Measurements from ENCODE around the gene SPECC1L.

Gene SPECC1L

GRCh38 chr22:24324137-24324536 is 53.5 kb downstream of the SPECC1L start:
- DNase-seq (ENCODE audit: low read depth in 2 of 2), result no peak

- DNase-seq (ENCODE audit: low read depth in 2 of 2), result peak; percentile 89
Observed at GRCh38 chr22:24325105-24325757, 54.6 kb downstream of the SPECC1L start.

GRCh38 chr22:24326266-24326665 is 55.6 kb downstream of the SPECC1L start:
- no peak for DNase-seq (ENCODE audit: low read depth in 2 of 2)

GRCh38 chr22:24327832-24328231 is 57.2 kb downstream of the SPECC1L start:
- DNase-seq (ENCODE audit: low read depth in 2 of 2), result no peak

GRCh38 chr22:24329453-24329852 is 58.8 kb downstream of the SPECC1L start:
- no peak for DNase-seq (ENCODE audit: low read depth in 2 of 2)

GRCh38 chr22:24330636-24331035 is 60.0 kb downstream of the SPECC1L start:
- no peak for DNase-seq (ENCODE audit: low read depth in 2 of 2)

- no peak for DNase-seq (ENCODE audit: low read depth in 2 of 2)
Observed at GRCh38 chr22:24331468-24332440, 61.1 kb downstream of the SPECC1L start.

- DNase-seq (ENCODE audit: low read depth in 2 of 2), result peak; percentile 57 to 59
Observed at GRCh38 chr22:24333301-24333700, 62.7 kb downstream of the SPECC1L start.

GRCh38 chr22:24335496-24335895 is 64.9 kb downstream of the SPECC1L start:
- no peak for DNase-seq (ENCODE audit: low read depth in 2 of 2)

- DNase-seq (ENCODE audit: low read depth in 2 of 2), result no peak
Observed at GRCh38 chr22:24337894-24338645, 67.4 kb downstream of the SPECC1L start.

- no peak for DNase-seq (ENCODE audit: low read depth in 2 of 2)
Observed at GRCh38 chr22:24338726-24339451, 68.3 kb downstream of the SPECC1L start.

GRCh38 chr22:24339452-24339747 is 68.8 kb downstream of the SPECC1L start:
- no peak for DNase-seq (ENCODE audit: low read depth in 2 of 2)

- no peak for DNase-seq (ENCODE audit: low read depth in 2 of 2)
Observed at GRCh38 chr22:24341627-24342026, 71.0 kb downstream of the SPECC1L start.

- no peak for DNase-seq (ENCODE audit: low read depth in 2 of 2)
Observed at GRCh38 chr22:24350627-24351026, 80.0 kb downstream of the SPECC1L start.

- DNase-seq (ENCODE audit: low read depth in 2 of 2), result no peak
Observed at GRCh38 chr22:24353121-24353520, 82.5 kb downstream of the SPECC1L start.

GRCh38 chr22:24355574-24355973 is 84.9 kb downstream of the SPECC1L start:
- no peak for DNase-seq (ENCODE audit: low read depth in 2 of 2)

- no peak for DNase-seq (ENCODE audit: low read depth in 2 of 2)
Observed at GRCh38 chr22:24357547-24357946, 86.9 kb downstream of the SPECC1L start.

- DNase-seq (ENCODE audit: low read depth in 2 of 2), result no peak
Observed at GRCh38 chr22:24358105-24358836, 87.6 kb downstream of the SPECC1L start.

- no peak for DNase-seq (ENCODE audit: low read depth in 2 of 2)
Observed at GRCh38 chr22:24359452-24360120, 89.0 kb downstream of the SPECC1L start.

GRCh38 chr22:24361976-24362646 is 91.5 kb downstream of the SPECC1L start:
- no peak for DNase-seq (ENCODE audit: low read depth in 2 of 2)
